ENCODE measurements around the gene TMEM101. TPM values are rescaled to one million over a fixed set of nuclear protein-coding genes. Genes with fewer than 3 reads are reported as not detected.
"Not testable (repeated sequence)": the region's sequence is repeated elsewhere in the genome, so short reads cannot be mapped to it uniquely, and the experiment has no call there.

TMEM101 gene
- total and polyA plus RNA-seq, 2 experiments from 2014 or later = 33.4 to 41.0 TPM

DNA sequence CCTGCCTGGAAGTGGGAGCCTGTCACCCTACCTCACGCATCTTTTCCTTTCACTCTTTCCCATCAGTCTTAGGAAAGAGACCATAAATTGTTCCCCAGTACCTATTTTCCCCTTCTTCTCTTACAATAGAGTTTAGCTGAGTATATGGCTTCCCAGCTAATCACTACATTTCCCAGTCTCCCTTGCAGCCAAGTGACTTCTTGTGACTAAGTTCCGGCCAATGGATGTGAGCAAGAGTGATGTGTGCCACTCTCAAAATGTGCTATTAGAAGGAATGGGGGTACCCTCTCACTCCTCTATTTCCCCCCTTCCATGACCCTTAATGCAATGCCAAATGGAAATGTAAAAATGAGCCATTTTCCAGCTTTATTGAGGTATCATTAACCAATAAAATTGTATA lies 52.8 kb downstream of the TMEM101 start:
- 81% methylated on average over 2 of the region's 2 CpGs for WGBS (ENCODE audit: low lambda C conversion rate, missing lambda C conversion rate)
- Histone ChIP-seq H4K20me1 (ENCODE audit: insufficient read depth, poor library complexity, severe bottlenecking) (no peaks in the 10 kb centered on the region), H3K4me3 (no peak overlapping the region), H3K4me1 (ENCODE audit: insufficient read depth) (no peaks in the 10 kb centered on the region), H3K79me2 (no peaks in the 10 kb centered on the region), H3K4me2 (no peak overlapping the region), H3K36me3 (replicated peaks; ENCODE audit: insufficient read depth, low read depth) (no peaks in the 10 kb centered on the region), H3K27me3 (peaks cover 14% of the 10 kb centered on the region), H3K9me2 (replicated peaks; ENCODE audit: insufficient read depth) (no peaks in the 10 kb centered on the region), H2AFZ (no peak overlapping the region), H3K27ac (no peak overlapping the region), H3K9me3 (ENCODE audit: low read depth) (no peaks in the 10 kb centered on the region)
- no peak for DNase-seq (ENCODE audit: low spot score)
- TF ChIP-seq EZH2phosphoT487 (IDR thresholded peaks at IDR 0.05; ENCODE audit: low read depth, severe bottlenecking, unreplicated experiment) (no peak), EZH2 (IDR thresholded peaks at IDR 0.05; ENCODE audit: borderline replicate concordance) (no peak)

DNA sequence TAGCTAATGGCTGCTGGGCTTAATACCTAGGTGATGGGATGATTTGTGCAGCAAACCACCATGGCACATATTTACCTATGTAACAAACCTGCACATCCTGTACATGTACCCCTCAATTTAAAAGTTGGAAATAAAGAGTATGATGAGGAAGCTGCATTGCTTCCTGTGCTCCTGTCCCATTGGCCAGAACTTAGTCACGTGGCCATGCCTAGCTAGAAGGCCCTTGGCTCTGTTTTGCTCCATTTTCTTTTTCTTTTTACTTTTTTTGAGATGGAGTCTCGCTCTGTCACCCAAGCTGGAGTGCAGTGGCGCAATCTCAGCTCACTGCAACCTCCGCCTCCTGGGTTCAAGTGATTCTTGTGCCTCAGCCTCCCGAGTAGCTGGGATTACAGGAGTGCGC lies 53.5 kb downstream of the TMEM101 start:
- H3K4me1 ChIP-seq (ENCODE audit: insufficient read depth); H3K9me2 ChIP-seq (replicated peaks; ENCODE audit: insufficient read depth); H3K36me3 ChIP-seq (replicated peaks; ENCODE audit: insufficient read depth, low read depth); H3K9me3 ChIP-seq (ENCODE audit: low read depth); H2AFZ ChIP-seq; H3K27ac ChIP-seq; H4K20me1 ChIP-seq (ENCODE audit: insufficient read depth, poor library complexity, severe bottlenecking); H3K79me2 ChIP-seq; DNase-seq (ENCODE audit: low spot score); H3K4me2 ChIP-seq; H3K4me3 ChIP-seq: not testable (repeated sequence)
- H3K27me3 ChIP-seq = peaks cover 14% of the 10 kb centered on the region
- 87% methylated on average over 6 of the region's 6 CpGs for WGBS (ENCODE audit: low lambda C conversion rate, missing lambda C conversion rate)

Small RNA genes lying within 50 kb of the gene (small RNA-seq; reads per million reads assigned to genes)
- not detected for gene RF00012

Other genes starting within 250 kb of the TMEM101 start
- gene DUSP3, start 236.0 kb downstream of the TMEM101 start, total RNA-seq = 76.8 and 79.3 TPM in 2 replicates
- 65.5 and 73.8 TPM in 2 replicates for gene DUSP3, start 236.0 kb downstream of the TMEM101 start, polyA plus RNA-seq
- 0.10 TPM in 1 of 2 replicates, not detected in the other for gene CFAP97D1, start 234.5 kb downstream of the TMEM101 start, total RNA-seq
- gene CFAP97D1, start 234.5 kb downstream of the TMEM101 start, polyA plus RNA-seq = not detected in 2 replicates
- gene MPP3, start 181.8 kb downstream of the TMEM101 start, total RNA-seq = 2.1 and 3.2 TPM in 2 replicates
- gene MPP3, start 181.8 kb downstream of the TMEM101 start, polyA plus RNA-seq = 5.1 and 10.9 TPM in 2 replicates
- not detected in 2 replicates for gene CD300LG, start 167.8 kb downstream of the TMEM101 start, total RNA-seq
- gene CD300LG, start 167.8 kb downstream of the TMEM101 start, polyA plus RNA-seq = not detected in 2 replicates
- gene MPP2, start 107.4 kb downstream of the TMEM101 start, total RNA-seq = 1.3 and 4.1 TPM in 2 replicates
- 1.1 and 1.4 TPM in 2 replicates for gene MPP2, start 107.4 kb downstream of the TMEM101 start, polyA plus RNA-seq
- not detected in 2 replicates for gene PPY, start 72.5 kb downstream of the TMEM101 start, total RNA-seq
- not detected in 2 replicates for gene PPY, start 72.5 kb downstream of the TMEM101 start, polyA plus RNA-seq
- 3.2 TPM in 1 of 2 replicates, not detected in the other for gene PYY, start 61.0 kb downstream of the TMEM101 start, total RNA-seq
- 0.28 and 16.9 TPM in 2 replicates for gene PYY, start 61.0 kb downstream of the TMEM101 start, polyA plus RNA-seq
- gene NAGS, start 10.3 kb downstream of the TMEM101 start, total RNA-seq = 11.2 and 14.0 TPM in 2 replicates
- gene NAGS, start 10.3 kb downstream of the TMEM101 start, polyA plus RNA-seq = 8.0 and 14.4 TPM in 2 replicates
- gene LSM12, start 51.7 kb upstream of the TMEM101 start, total RNA-seq = 40.4 and 44.7 TPM in 2 replicates
- gene LSM12, start 51.7 kb upstream of the TMEM101 start, polyA plus RNA-seq = 44.5 and 45.8 TPM in 2 replicates
- gene G6PC3, start 55.8 kb upstream of the TMEM101 start, total RNA-seq = 36.1 and 38.8 TPM in 2 replicates
- gene G6PC3, start 55.8 kb upstream of the TMEM101 start, polyA plus RNA-seq = 132 and 140 TPM in 2 replicates
- 28.5 and 33.9 TPM in 2 replicates for gene HDAC5, start 108.7 kb upstream of the TMEM101 start, total RNA-seq
- 32.3 and 42.7 TPM in 2 replicates for gene HDAC5, start 108.7 kb upstream of the TMEM101 start, polyA plus RNA-seq
- gene HROB, start 127.0 kb upstream of the TMEM101 start, total RNA-seq = 1.8 and 2.0 TPM in 2 replicates
- 5.7 and 5.9 TPM in 2 replicates for gene HROB, start 127.0 kb upstream of the TMEM101 start, polyA plus RNA-seq
- 0.23 TPM in 1 of 2 replicates, not detected in the other for gene ASB16, start 155.7 kb upstream of the TMEM101 start, total RNA-seq
- 0.71 and 2.0 TPM in 2 replicates for gene ASB16, start 155.7 kb upstream of the TMEM101 start, polyA plus RNA-seq
- 27.7 and 31.3 TPM in 2 replicates for gene TMUB2, start 172.0 kb upstream of the TMEM101 start, total RNA-seq
- gene TMUB2, start 172.0 kb upstream of the TMEM101 start, polyA plus RNA-seq = 46.8 and 54.6 TPM in 2 replicates
- gene ATXN7L3, start 184.9 kb upstream of the TMEM101 start, total RNA-seq = 64.0 and 64.3 TPM in 2 replicates
- 28.7 and 29.2 TPM in 2 replicates for gene ATXN7L3, start 184.9 kb upstream of the TMEM101 start, polyA plus RNA-seq
- gene UBTF, start 204.7 kb upstream of the TMEM101 start, total RNA-seq = 35.0 and 38.9 TPM in 2 replicates
- gene UBTF, start 204.7 kb upstream of the TMEM101 start, polyA plus RNA-seq = 37.2 and 41.1 TPM in 2 replicates

Measured in hepatocyte (in vitro differentiated cells).